B cell (primary cell): ENCODE results near the gene LONP1. TPM values are rescaled to one million over a fixed set of nuclear protein-coding genes. Genes with fewer than 3 reads are reported as not detected.

Experiments
- ATAC-seq: fragments of 200-7000 bp; cut with Tn5 transposase; one replicate; pipeline ENCODE4 v1.10.0; 2021; ENCODE audit warnings: low read depth, mild to moderate bottlenecking, moderate number of reproducible peaks, moderate library complexity
- CTCF ChIA-PET: fragments of 350-600 bp; sonication (Branson Sonifier 250); formaldehyde crosslinking; loops from one replicate; lab custom pipeline; 2021; ENCODE audit warnings: antibody characterized with exemption, inconsistent platforms; lab: Charles Lee
- POLR2A ChIA-PET: fragments of 350-600 bp; sonication (Branson Sonifier 250); formaldehyde crosslinking; loops from one replicate; lab custom pipeline; 2021; ENCODE audit warnings: antibody characterized with exemption; lab: Charles Lee
- DNase-seq: peaks from one replicate; pipeline ENCODE4 v3.0.0; 2013
- H2AFZ ChIP-seq: 2 replicates; pipeline ENCODE4 v1.6.1; 2012; ENCODE audit warnings: mild to moderate bottlenecking, low read depth, low read length; ENCODE audit not compliant: insufficient read depth, poor library complexity, severe bottlenecking
- H3K27ac ChIP-seq, 2 donors: 1 replicate in 1 of 2; 2 replicates in 1 of 2; pipeline ENCODE4 v1.5.1; 2012 to 2013; ENCODE audit warnings: low read length in 2 of 2, mild to moderate bottlenecking in 2 of 2, moderate library complexity in 1 of 2
- H3K27me3 ChIP-seq, 4 experiments: fragments of 200-600 bp in 1 of 4; sonication (generic) in 1 of 4; replicated peaks in 1 of 4; 1 replicate in 2 of 4; 2 replicates in 2 of 4; pipeline versions ENCODE4 v1.6.1 to v1.7.0; 2013 to 2016; ENCODE audit warnings: low read length in 3 of 4, mild to moderate bottlenecking in 2 of 4, mixed read lengths in 1 of 4, moderate library complexity in 1 of 4; ENCODE audit not compliant: insufficient read depth in 4 of 4, control insufficient read depth in 3 of 4; ENCODE audit errors: control extremely low read depth in 1 of 4
- H3K36me3 ChIP-seq, 2 experiments: replicated peaks in 1 of 2; 1 replicate in 1 of 2; 2 replicates in 1 of 2; pipeline versions ENCODE4 v1.6.1 to v1.7.1; 2013; ENCODE audit warnings: low read length in 1 of 2; ENCODE audit not compliant: insufficient read depth in 2 of 2, control insufficient read depth in 1 of 2; ENCODE audit errors: control extremely low read depth in 1 of 2, extremely low read depth in 1 of 2
- H3K4me1 ChIP-seq, 2 donors: fragments of 200-600 bp in 1 of 2; sonication (generic) in 1 of 2; 1 replicate in 1 of 2; 2 replicates in 1 of 2; pipeline versions ENCODE4 v1.5.1 to v1.6.1; 2013 to 2017; ENCODE audit warnings: low read length in 2 of 2; ENCODE audit not compliant: control insufficient read depth in 2 of 2, insufficient read depth in 2 of 2
- H3K4me2 ChIP-seq: replicated peaks from 2 replicates; pipeline ENCODE3; 2012; ENCODE audit warnings: mild to moderate bottlenecking, low read depth, low read length; ENCODE audit not compliant: poor library complexity, severe bottlenecking
- H3K4me3 ChIP-seq, 5 experiments: fragments of 200-600 bp in 1 of 5; sonication (generic) in 1 of 5; 1 replicate in 3 of 5; 2 replicates in 2 of 5; pipeline versions ENCODE4 v1.5.1 to v1.7.0; 2011 to 2016; ENCODE audit warnings: low read length in 4 of 5, mild to moderate bottlenecking in 4 of 5, low read depth in 2 of 5, control low read depth in 1 of 5, moderate library complexity in 1 of 5; ENCODE audit not compliant: insufficient read depth in 1 of 5; ENCODE audit errors: control extremely low read depth in 1 of 5, extremely low read depth in 1 of 5
- H3K79me2 ChIP-seq: fragments of 200-600 bp; sonication (generic); one replicate; pipeline ENCODE4 v1.6.0; 2016; ENCODE audit warnings: low read length; ENCODE audit not compliant: control insufficient read depth, insufficient read depth
- H3K9ac ChIP-seq: fragments of 200-600 bp; sonication (generic); 2 replicates; pipeline ENCODE4 v1.6.1; 2017; ENCODE audit warnings: mild to moderate bottlenecking, low read length, moderate library complexity
- H3K9me3 ChIP-seq, 3 donors: one replicate each; pipeline versions ENCODE4 v1.6.1 to v1.7.1; 2013; ENCODE audit warnings: low read length in 2 of 3; ENCODE audit not compliant: control insufficient read depth in 2 of 3, insufficient read depth in 1 of 3; ENCODE audit errors: control extremely low read depth in 1 of 3
- H4K20me1 ChIP-seq: 2 replicates; pipeline ENCODE4 v1.6.0; 2012; ENCODE audit warnings: mild to moderate bottlenecking, low read length; ENCODE audit not compliant: insufficient read depth, control insufficient read depth, poor library complexity, severe bottlenecking
- H3K27ac Mint-ChIP-seq: one replicate; pipeline ENCODE4 v1.8.0; 2021; ENCODE audit warnings: mixed read lengths
- H3K27me3 Mint-ChIP-seq: one replicate; pipeline ENCODE4 v1.8.0; 2021; ENCODE audit warnings: mixed read lengths
- H3K4me1 Mint-ChIP-seq: one replicate; pipeline ENCODE4 v1.8.0; 2021; ENCODE audit warnings: mixed read lengths
- H3K4me3 Mint-ChIP-seq: one replicate; pipeline ENCODE4 v1.8.0; 2021; ENCODE audit warnings: mixed read lengths
- H3K9me3 Mint-ChIP-seq: one replicate; pipeline ENCODE4 v1.8.0; 2022; ENCODE audit warnings: mixed read lengths; ENCODE audit not compliant: insufficient read depth
- EZH2 ChIP-seq: IDR thresholded peaks from 2 replicates; pipeline ENCODE4 v1.6.1; 2012; ENCODE audit warnings: borderline replicate concordance, low read depth, mild to moderate bottlenecking, moderate library complexity, low read length; ENCODE audit not compliant: insufficient read depth, poor library complexity, severe bottlenecking
- WGBS: methylation state at CpG from one replicate; pipeline ENCODE4 v1.1.5; 2013; ENCODE audit warnings: missing lambda C conversion rate; ENCODE audit not compliant: insufficient coverage; 5-methylcytosine and 5-hydroxymethylcytosine counted together
- intact Hi-C: fragments of 100-400 bp; cut with micrococcal nuclease; formaldehyde crosslinking; loops from one replicate; pipeline ENCODE4 v1.10.0; 2022
- polyA plus RNA-seq: library from polyadenylated mRNA; depleted of rRNA; stranded (reverse); fragments of >200 nt; gene quantifications from 2 replicates; pipeline ENCODE4 v1.2.3, GENCODE V29; 2012
- total RNA-seq, 2 donors: library from RNA; stranded (reverse); fragments of 120-200 nt in 1 of 2; gene quantifications; 1 replicate in 1 of 2; 2 replicates in 1 of 2; pipeline versions ENCODE4 v1.2.3 to v1.2.4, GENCODE V29; 2013 to 2022
- TF ChIP-seq, protein P1 (sequence below): fragments of 200-600 bp; IDR thresholded peaks from one replicate; pipeline ENCODE4 v1.8.0; 2022; ENCODE audit warnings: antibody characterized with exemption, mild to moderate bottlenecking

LONP1 gene
- total and polyA plus RNA-seq, 2 donors (not counting 1 experiment from before 2014, with no cell fraction given), result 60.1 to 67.2 TPM

DNA sequence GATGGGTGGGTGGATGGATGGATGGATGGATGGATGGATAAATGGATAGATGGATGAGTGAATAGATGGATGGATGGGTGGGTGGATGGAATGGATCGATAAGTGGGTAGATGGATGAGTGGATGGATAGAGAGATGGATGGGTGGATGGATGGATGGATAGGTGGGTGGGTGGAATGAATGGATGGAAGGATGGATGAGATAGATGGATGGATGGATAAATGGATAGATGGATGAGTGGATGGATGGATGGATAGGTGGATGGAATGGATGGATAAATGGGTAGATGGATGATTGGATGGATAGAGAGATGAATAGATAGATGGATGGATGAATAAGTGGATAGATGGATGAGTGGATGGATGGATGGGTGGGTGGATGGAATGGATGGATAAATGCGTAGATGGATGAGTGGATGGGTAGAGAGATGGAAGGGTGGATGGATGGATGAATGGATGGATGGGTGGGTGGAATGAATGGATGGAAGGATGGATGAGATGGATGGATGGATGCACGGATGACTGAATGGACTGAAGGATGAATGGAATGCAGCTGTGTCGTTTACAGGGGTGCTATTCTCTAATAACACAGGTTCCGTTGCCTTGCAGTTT, 42.8 kb upstream of the LONP1 start:
- Histone ChIP-seq H3K4me3 (no peak overlapping the region), H3K9me3 (no peaks in the 10 kb centered on the region), H3K4me2 (no peak overlapping the region), H3K9ac (no peak overlapping the region), H3K36me3 (no peaks in the 10 kb centered on the region), H3K4me1 (no peaks in the 10 kb centered on the region), H3K27ac (no peak overlapping the region), H3K79me2 (no peaks in the 10 kb centered on the region), H4K20me1 (no peaks in the 10 kb centered on the region), H3K27me3 (peaks cover 0 to 3% (median 0%) of the 10 kb centered on the region in 4 experiments), H2AFZ (no peak overlapping the region)
- ChIA-PET POLR2A (no interaction called here), CTCF (no interaction called here)
- peaks cover 6% of the 10 kb centered on the region for H3K27me3 Mint-ChIP-seq
- no peak overlapping the region for H3K27ac Mint-ChIP-seq
- H3K4me3 Mint-ChIP-seq, result no peak overlapping the region
- TF ChIP-seq, protein P1, sequence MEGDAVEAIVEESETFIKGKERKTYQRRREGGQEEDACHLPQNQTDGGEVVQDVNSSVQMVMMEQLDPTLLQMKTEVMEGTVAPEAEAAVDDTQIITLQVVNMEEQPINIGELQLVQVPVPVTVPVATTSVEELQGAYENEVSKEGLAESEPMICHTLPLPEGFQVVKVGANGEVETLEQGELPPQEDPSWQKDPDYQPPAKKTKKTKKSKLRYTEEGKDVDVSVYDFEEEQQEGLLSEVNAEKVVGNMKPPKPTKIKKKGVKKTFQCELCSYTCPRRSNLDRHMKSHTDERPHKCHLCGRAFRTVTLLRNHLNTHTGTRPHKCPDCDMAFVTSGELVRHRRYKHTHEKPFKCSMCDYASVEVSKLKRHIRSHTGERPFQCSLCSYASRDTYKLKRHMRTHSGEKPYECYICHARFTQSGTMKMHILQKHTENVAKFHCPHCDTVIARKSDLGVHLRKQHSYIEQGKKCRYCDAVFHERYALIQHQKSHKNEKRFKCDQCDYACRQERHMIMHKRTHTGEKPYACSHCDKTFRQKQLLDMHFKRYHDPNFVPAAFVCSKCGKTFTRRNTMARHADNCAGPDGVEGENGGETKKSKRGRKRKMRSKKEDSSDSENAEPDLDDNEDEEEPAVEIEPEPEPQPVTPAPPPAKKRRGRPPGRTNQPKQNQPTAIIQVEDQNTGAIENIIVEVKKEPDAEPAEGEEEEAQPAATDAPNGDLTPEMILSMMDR, result no peak
- TF ChIP-seq EZH2, result no peak
- intact Hi-C loops, result no loop called here
- H3K4me1 Mint-ChIP-seq, result no peaks in the 10 kb centered on the region
- WGBS, result 90% methylated on average over 3 of the region's 5 CpGs
- no peaks in the 10 kb centered on the region for H3K9me3 Mint-ChIP-seq
- no peak for ATAC-seq
- DNase-seq, result no peak

DNA sequence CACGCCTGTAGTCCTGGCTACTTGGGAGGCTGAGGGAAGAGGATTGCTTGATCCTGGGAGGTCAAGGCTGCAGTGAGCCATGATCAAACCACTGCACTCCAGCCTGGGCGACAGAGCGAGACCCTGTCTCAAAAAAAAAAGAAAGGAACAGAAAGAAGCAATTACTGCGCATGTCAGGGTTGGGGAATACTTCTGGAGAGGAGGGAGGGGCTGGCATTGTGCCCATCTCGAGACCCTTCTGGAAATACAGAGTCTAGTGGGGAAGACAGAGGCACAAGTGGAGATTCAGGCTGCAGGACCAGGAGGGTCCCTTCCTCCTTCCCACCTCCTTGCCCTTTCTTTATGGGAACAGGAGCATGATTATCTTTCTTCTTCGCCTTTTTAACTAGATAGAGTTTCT, 33.8 kb upstream of the LONP1 start:
- H3K27me3 ChIP-seq, result peaks cover 0 to 6% (median 0%) of the 10 kb centered on the region in 4 experiments
- intact Hi-C loops, result no loop called here
- Mint-ChIP-seq H3K9me3 (no peaks in the 10 kb centered on the region), H3K27ac (no peak overlapping the region), H3K27me3 (peaks cover 15% of the 10 kb centered on the region), H3K4me1 (no peaks in the 10 kb centered on the region), H3K4me3 (no peak overlapping the region)
- ChIA-PET POLR2A (no interaction called here), CTCF (no interaction called here)
- H3K4me1 ChIP-seq, result no peaks in the 10 kb centered on the region
- H3K27ac ChIP-seq, result no peak overlapping the region
- no peaks in the 10 kb centered on the region for H4K20me1 ChIP-seq
- no peak overlapping the region for H2AFZ ChIP-seq
- no peak overlapping the region for H3K4me3 ChIP-seq
- no peaks in the 10 kb centered on the region for H3K9me3 ChIP-seq
- no peaks in the 10 kb centered on the region for H3K79me2 ChIP-seq
- H3K9ac ChIP-seq, result no peak overlapping the region
- ATAC-seq (no peak), DNase-seq (no peak)
- TF ChIP-seq, protein P1, result no peak
- TF ChIP-seq EZH2, result no peak
- H3K4me2 ChIP-seq, result no peak overlapping the region
- 85% methylated on average over 2 of the region's 6 CpGs for WGBS
- no peaks in the 10 kb centered on the region for H3K36me3 ChIP-seq
